ENCODE data around the gene PIK3AP1. TPM values are rescaled to one million over a fixed set of nuclear protein-coding genes. Genes with fewer than 3 reads are reported as not detected.

Gene PIK3AP1
- total RNA-seq, 1 experiment from 2014 or later = 3.7 TPM

DNA sequence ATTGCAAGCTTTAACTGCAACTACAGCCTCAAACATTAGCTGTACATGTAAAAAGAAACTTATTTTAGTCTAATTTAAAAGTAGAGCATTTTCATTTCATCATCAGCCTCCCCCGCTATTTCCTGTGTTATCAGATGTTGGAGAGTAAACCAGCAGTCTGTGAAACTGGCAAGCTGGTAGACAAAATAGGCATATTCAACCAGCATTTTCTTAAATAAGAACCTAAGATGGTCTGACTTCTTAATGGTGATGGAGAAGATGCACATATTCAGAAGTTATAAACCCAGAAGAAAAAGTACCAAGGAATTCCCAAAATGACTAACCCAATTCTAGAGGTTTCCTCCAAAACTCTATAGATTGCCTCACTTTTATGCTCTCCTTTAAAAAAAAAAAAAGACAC lies 24.9 kb downstream of the PIK3AP1 start:
- no peaks in the 10 kb centered on the region for H3K4me1 ChIP-seq (ENCODE audit: insufficient read depth, low read length)
- H3K36me3 ChIP-seq (ENCODE audit: low read depth, low read length) = no peaks in the 10 kb centered on the region
- H3K9me2 ChIP-seq (replicated peaks; ENCODE audit: low read length) = no peaks in the 10 kb centered on the region
- H3K27ac ChIP-seq (ENCODE audit: low read length) = no peak overlapping the region
- DNase-seq = no peak
- no peak overlapping the region for H3K9ac ChIP-seq (ENCODE audit: low read length)
- CTCF ChIA-PET = no interaction called here
- no peak overlapping the region for H3K4me3 ChIP-seq (ENCODE audit: low read length)
- no peak overlapping the region for H3K4me2 ChIP-seq (ENCODE audit: low read length)
- no peak for ATAC-seq
- intact Hi-C loops (cut with micrococcal nuclease) = no loop called here
- no peaks in the 10 kb centered on the region for H3K27me3 ChIP-seq (ENCODE audit: low read length)
- no TSS peak for BruUV-seq (replicated peaks)
- no peaks in the 10 kb centered on the region for H3K9me3 ChIP-seq (ENCODE audit: low read length)
- no peaks in the 10 kb centered on the region for H4K20me1 ChIP-seq (ENCODE audit: low read length)
- POLR2A ChIA-PET (ENCODE audit: unreplicated experiment) = no interaction called here
- H3K79me2 ChIP-seq (ENCODE audit: low read length) = no peaks in the 10 kb centered on the region
- no peak overlapping the region for H2AFZ ChIP-seq (ENCODE audit: low read length)
- no peaks in the 10 kb centered on the region for H3F3A ChIP-seq (ENCODE audit: low read length, unreplicated experiment)
- TF ChIP-seq EZH2phosphoT487 (IDR thresholded peaks at IDR 0.05; ENCODE audit: borderline replicate concordance, low read length) = no peak
- no peak for TF ChIP-seq EZH2 (IDR thresholded peaks at IDR 0.05; ENCODE audit: low read length, unreplicated experiment)
- TF ChIP-seq, protein P1, sequence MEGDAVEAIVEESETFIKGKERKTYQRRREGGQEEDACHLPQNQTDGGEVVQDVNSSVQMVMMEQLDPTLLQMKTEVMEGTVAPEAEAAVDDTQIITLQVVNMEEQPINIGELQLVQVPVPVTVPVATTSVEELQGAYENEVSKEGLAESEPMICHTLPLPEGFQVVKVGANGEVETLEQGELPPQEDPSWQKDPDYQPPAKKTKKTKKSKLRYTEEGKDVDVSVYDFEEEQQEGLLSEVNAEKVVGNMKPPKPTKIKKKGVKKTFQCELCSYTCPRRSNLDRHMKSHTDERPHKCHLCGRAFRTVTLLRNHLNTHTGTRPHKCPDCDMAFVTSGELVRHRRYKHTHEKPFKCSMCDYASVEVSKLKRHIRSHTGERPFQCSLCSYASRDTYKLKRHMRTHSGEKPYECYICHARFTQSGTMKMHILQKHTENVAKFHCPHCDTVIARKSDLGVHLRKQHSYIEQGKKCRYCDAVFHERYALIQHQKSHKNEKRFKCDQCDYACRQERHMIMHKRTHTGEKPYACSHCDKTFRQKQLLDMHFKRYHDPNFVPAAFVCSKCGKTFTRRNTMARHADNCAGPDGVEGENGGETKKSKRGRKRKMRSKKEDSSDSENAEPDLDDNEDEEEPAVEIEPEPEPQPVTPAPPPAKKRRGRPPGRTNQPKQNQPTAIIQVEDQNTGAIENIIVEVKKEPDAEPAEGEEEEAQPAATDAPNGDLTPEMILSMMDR (conservative IDR thresholded peaks at IDR 0.05; ENCODE audit: low read depth, low read length) = no peak

DNA sequence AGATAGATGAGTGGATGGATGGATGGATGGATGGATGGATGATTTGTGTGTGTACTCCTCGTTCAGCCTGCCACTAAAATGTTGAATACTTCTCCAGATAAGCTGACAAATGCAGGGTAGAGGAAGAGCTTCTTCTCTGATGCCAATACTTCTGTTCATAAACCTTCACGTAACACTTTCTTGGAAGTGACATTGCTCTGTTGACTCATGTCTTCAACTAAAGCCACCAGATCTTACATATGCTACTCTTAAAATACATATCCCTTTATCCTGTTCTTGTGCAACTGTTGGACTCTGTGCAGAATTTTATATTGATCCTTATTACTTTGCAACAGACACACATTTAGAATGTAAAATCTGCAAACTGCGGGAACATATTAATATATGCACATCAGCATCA lies 26.9 kb downstream of the PIK3AP1 start:
- BruUV-seq (replicated peaks) = no TSS peak
- no peaks in the 10 kb centered on the region for H3K27me3 ChIP-seq (ENCODE audit: low read length)
- no peak overlapping the region for H3K4me2 ChIP-seq (ENCODE audit: low read length)
- CTCF ChIA-PET = no interaction called here
- H3K79me2 ChIP-seq (ENCODE audit: low read length) = no peaks in the 10 kb centered on the region
- TF ChIP-seq EZH2phosphoT487 (IDR thresholded peaks at IDR 0.05; ENCODE audit: borderline replicate concordance, low read length) (no peak), EZH2 (IDR thresholded peaks at IDR 0.05; ENCODE audit: low read length, unreplicated experiment) (no peak)
- TF ChIP-seq, protein P1 (conservative IDR thresholded peaks at IDR 0.05; ENCODE audit: low read depth, low read length) = no peak
- POLR2A ChIA-PET (ENCODE audit: unreplicated experiment) = no interaction called here
- H3K9ac ChIP-seq (ENCODE audit: low read length) = no peak overlapping the region
- H3K36me3 ChIP-seq (ENCODE audit: low read depth, low read length) = no peaks in the 10 kb centered on the region
- no peaks in the 10 kb centered on the region for H3K4me1 ChIP-seq (ENCODE audit: insufficient read depth, low read length)
- no peak for ATAC-seq
- H2AFZ ChIP-seq (ENCODE audit: low read length) = no peak overlapping the region
- no peak overlapping the region for H3K4me3 ChIP-seq (ENCODE audit: low read length)
- no peak for DNase-seq
- H3F3A ChIP-seq (ENCODE audit: low read length, unreplicated experiment) = no peaks in the 10 kb centered on the region
- H4K20me1 ChIP-seq (ENCODE audit: low read length) = no peaks in the 10 kb centered on the region
- no peaks in the 10 kb centered on the region for H3K9me2 ChIP-seq (replicated peaks; ENCODE audit: low read length)
- no peaks in the 10 kb centered on the region for H3K9me3 ChIP-seq (ENCODE audit: low read length)
- intact Hi-C loops (cut with micrococcal nuclease) = no loop called here
- no peak overlapping the region for H3K27ac ChIP-seq (ENCODE audit: low read length)

GRCh38 chr10:96692427-96692826 lies 27.9 kb downstream of the PIK3AP1 start:
- H3K27me3 ChIP-seq (ENCODE audit: low read length) = no peaks in the 10 kb centered on the region
- no peak overlapping the region for H2AFZ ChIP-seq (ENCODE audit: low read length)
- no peaks in the 10 kb centered on the region for H3K36me3 ChIP-seq (ENCODE audit: low read depth, low read length)
- POLR2A ChIA-PET (ENCODE audit: unreplicated experiment) = no interaction called here
- no peak overlapping the region for H3K4me3 ChIP-seq (ENCODE audit: low read length)
- no peaks in the 10 kb centered on the region for H3F3A ChIP-seq (ENCODE audit: low read length, unreplicated experiment)
- TF ChIP-seq EZH2 (IDR thresholded peaks at IDR 0.05; ENCODE audit: low read length, unreplicated experiment) (no peak), EZH2phosphoT487 (IDR thresholded peaks at IDR 0.05; ENCODE audit: borderline replicate concordance, low read length) (no peak)
- TF ChIP-seq, protein P1 (conservative IDR thresholded peaks at IDR 0.05; ENCODE audit: low read depth, low read length) = no peak
- no peak overlapping the region for H3K4me2 ChIP-seq (ENCODE audit: low read length)
- no peak for DNase-seq
- no peak overlapping the region for H3K27ac ChIP-seq (ENCODE audit: low read length)
- CTCF ChIA-PET = no interaction called here
- ATAC-seq = no peak
- no peaks in the 10 kb centered on the region for H3K9me3 ChIP-seq (ENCODE audit: low read length)
- H3K9ac ChIP-seq (ENCODE audit: low read length) = no peak overlapping the region
- H3K79me2 ChIP-seq (ENCODE audit: low read length) = no peaks in the 10 kb centered on the region
- BruUV-seq (replicated peaks) = no TSS peak
- no peaks in the 10 kb centered on the region for H4K20me1 ChIP-seq (ENCODE audit: low read length)
- no peaks in the 10 kb centered on the region for H3K4me1 ChIP-seq (ENCODE audit: insufficient read depth, low read length)
- no peaks in the 10 kb centered on the region for H3K9me2 ChIP-seq (replicated peaks; ENCODE audit: low read length)
- intact Hi-C loops (cut with micrococcal nuclease) = no loop called here

Data from PC-3 (cell line).